ENCODE results near the gene LHFPL2.

Gene LHFPL2

DNA sequence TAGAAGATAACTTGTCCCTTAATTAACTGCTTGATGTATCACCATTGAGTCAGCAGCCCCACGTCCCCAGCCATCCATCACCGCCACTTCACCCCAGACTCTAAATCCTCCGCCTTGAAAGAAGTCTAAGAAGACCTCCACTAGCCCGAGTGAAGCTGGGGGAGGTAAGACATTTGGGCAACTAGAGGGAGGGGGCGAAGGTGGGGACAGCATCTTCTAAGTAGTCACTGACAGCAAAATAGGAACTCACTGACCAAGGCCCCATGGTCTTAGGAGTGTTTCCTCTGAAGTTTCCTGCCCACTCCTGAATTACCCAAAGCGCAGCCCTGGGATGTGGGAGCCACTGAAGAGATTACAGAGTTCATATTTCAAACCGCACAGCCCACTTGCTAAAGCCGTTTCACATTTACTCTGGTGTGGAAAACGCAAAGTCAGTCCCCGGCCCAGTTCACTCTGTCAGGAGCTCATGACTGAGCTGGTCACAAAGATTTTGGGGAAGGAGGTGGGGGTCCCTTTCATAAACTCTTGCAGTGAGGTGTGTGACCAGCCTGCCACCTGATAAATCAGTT is 107.4 kb downstream of the LHFPL2 start:
- no peak for DNase-seq

DNA sequence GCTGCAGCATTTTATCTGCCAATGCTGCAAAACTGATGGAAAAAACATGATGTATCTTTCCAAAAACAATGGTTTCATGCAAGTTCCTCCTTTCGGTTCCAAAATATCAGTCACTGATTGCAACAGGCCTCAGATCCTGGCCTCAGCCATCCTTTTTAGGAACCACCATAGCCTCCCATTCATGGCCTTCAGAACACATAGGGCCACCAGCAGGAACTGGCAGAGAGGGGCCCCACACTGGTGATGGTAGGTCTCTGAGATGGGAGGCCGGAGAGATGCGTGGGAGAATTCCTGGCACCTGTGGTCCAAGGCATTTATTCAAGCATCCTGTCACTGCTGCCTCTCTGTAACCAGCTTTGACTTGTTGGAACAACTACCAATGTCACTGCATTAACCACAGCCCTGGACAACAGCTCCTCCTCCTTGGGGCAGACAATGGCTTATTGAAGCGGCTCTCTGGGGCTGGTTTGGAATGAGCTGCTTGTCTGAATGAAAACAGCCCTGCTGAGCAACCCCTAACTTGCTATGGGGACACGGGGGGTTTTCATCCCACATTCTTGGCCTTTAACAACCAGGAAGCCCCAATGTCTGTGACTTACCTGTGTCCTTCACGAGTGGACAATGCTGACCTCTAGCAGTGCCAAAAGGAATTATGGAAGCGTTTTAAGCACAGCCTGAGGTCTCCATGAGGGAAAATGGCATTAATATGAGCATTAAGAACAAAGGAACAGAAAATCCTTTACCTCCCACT is 108.1 kb downstream of the LHFPL2 start:
- DNase-seq = no peak

DNA sequence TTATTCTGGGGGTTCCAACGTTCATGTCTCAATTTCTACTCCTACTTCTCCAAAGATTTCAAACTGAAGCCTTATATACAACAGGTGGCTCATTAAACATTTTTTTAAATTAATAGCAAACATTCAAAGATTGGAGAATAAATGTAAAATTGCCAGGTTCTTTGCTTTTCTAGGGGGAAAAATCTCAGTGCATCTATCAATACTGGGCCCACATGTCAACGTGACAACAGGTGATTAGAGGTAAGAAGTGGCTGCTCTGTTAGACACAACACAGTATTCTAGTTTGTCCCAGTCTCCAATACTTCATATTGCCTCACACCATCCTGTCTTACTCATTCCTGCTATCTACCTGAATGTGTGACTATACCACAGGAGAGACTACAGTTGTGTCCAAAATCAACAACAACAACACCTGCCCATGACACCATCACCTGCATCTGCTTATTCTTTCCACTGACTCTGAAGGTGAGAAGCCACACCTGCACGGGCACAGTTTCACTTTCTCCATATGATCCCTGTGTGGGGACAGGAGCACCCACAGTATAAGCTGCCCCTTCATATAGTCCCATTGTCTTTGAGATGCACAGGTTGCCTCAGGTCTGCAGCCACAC is 110.2 kb downstream of the LHFPL2 start:
- DNase-seq = no peak

DNA sequence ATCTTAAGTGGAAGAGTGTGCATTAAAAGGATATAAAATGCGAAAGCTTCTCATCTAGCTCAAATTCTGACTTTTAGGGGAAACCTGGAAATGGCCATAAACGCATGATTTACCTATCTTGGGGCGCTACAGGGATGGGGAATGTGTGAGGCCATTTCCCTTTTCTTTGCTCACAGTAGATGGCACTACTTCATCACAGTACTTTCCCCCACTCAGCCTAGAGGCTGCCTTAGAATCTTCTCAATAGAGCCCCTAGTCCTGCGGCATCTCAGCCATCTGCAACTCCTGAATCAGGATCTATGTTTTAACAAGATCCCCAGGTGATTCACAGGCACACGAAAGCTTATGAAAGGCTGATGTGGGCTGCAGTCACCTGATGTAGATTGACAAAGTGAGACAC is 110.8 kb downstream of the LHFPL2 start:
- DNase-seq = no peak

DNA sequence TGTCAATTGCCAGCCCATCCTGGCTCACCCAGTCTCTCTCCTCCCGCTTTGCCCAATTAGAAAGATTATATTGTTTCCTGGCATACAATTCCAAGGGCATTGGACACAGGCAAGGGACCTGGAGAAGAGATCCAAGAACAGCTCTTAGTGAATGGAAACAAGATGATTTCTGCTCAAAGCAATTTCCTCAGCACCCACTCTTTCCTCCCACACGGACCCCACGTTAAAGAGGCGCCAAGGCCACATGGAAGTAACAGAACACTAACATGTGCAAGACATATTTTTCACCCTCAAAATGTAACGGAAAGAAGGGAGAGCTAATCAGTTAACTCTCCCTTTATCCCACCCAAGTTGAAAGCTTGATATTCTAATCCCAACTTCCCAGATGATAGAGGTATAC is 111.2 kb downstream of the LHFPL2 start:
- no peak for DNase-seq

DNA sequence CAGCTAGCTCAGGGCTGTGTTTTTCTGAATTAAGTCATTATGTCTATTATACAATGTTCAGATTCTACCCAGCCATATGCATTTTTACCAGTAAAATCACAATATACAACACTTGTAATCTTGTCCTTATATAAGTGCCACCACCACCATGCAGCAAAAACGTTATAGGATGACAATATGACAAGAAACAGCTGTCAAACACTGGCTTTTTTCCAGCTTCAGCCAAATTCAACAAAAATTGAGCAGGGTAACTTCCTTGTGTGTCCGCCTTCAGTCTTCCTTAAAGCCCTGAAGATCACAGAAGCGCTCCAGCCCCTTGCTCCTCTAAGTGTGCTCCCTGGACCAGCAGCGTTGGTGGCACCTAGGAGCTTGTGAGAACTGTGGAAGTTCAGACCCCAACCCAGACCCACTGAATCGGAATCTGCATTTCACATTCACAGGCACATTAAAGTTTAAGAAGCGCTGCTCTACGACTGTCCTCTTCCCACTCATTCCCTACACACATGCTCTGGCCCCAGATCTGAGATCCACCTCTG is 111.8 kb downstream of the LHFPL2 start:
- DNase-seq = no peak

DNA sequence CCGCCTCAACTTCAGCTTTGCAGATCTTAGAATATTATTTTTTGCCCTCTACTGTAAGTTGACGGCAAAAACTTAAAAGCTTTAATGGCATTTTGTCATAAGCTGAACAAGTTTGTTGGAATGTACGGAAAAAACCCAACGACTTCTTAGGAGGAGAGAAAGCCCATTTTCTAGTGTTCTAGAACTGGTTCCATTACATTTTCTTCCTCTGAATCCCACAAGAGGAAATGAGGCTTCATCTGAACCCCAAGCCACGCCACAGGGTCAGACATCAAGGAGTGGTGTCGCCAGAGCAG is 113.7 kb downstream of the LHFPL2 start:
- no peak for DNase-seq

DNA sequence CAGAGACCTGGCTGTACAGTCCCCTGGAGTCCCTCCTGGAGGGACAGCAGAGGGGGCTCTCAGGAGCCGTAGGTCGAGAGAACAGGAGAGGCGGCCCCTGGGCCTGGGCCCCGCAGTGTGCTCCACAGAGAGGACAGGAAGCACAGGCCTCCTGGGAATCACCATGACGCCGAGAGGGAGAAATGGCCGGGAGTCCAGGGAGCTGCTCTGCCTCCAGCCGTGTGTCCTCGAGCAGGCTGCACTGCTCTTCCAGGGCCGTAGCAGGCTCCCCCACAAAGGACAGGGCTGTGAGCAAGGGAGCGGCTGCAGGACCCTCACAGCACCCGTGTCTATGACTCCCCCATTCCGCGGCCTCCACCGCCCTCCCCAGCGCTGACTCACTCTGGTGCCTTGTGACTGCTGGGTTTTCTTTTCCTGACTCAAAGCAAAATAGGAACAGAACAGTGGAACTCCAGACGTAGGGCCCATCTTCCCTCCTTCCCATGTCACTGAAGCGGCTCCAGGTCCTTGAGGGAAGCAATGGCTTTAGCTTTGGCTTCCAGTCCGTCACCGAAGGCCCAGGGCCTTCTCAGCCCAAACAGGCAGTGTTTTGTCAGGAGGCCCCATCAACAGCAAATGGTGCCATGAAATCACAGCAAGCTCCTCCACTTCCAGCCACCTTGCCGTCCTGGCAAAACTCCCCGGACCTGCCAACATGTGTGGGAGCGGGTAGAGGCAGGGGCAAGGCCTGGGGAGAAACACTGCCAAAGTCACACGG is 114.2 kb downstream of the LHFPL2 start:
- no peak for DNase-seq

DNA sequence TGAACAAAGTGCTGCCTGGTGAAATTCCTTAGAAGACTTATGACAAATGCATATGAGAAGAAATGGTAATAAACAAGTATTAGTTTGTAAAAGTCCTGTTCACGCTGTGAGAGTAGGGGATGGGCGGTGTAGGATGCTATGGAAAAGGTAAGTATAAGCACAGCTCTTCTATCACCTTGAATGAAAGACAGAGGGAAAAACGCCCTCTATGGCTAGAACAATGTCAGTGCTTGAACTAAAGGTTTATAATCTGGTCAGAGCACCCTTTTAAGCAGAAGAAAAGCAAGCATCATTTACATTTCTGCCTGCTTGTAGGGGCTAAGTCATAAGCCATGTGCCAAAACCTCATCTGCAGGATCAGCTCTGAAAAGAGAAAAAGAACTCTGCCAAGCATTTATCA is 115.2 kb downstream of the LHFPL2 start:
- DNase-seq = peak in 1 of 5 experiments; percentile 13

DNA sequence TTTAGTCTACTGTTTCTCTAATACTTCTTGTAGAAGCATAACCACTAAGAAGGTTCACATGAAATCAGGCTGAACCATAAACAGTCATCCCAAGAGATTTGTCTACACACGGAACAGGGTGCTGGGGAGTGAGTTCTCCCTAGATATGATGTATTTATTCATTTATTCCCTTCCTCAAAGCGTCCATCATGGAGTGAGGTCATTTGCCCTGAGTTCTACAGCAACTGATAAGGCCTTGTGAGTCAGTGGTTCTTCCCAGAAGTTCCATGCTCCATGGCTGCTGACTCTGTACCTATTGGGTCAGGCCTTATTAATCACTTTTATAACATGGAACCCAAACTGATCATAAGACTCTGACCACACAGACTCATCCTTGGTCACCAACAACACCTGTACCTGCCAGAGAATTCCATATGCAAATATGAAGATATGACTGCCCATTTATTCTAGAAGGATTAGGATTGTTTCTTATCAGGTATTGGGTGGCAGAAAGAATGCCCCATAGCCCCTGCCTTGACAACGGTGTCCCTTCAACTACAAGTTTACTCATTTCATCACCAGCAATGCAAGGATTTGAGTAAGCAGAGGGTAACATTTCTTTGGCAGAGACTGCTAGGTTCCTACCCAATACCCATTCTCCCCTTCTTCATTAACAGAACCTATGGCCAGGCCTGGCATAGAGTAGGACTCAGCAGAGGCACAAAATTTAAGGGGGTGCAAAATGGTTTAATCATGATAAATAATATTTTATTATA is 118.1 kb downstream of the LHFPL2 start:
- DNase-seq = peak in 1 of 5 experiments; percentile 17

DNA sequence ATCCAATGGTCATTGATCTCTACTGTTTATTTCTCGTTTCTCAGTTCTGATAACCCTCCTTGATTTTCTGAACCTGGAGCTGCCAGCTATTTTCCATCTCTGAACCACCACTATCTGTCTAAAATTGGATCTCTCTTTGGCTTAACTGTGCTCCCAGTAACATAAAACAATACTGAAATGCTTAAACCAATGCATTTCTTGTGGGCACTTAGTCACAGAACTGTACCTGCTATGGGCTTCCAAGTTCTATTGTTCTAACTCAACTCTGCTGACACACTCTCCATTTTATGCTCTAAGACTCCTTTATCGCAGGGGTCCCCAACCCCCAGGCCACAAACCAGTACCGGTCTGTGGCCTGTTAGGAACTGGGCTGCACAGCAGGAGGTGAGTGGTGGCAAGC is 120.6 kb downstream of the LHFPL2 start:
- no peak for DNase-seq

DNA sequence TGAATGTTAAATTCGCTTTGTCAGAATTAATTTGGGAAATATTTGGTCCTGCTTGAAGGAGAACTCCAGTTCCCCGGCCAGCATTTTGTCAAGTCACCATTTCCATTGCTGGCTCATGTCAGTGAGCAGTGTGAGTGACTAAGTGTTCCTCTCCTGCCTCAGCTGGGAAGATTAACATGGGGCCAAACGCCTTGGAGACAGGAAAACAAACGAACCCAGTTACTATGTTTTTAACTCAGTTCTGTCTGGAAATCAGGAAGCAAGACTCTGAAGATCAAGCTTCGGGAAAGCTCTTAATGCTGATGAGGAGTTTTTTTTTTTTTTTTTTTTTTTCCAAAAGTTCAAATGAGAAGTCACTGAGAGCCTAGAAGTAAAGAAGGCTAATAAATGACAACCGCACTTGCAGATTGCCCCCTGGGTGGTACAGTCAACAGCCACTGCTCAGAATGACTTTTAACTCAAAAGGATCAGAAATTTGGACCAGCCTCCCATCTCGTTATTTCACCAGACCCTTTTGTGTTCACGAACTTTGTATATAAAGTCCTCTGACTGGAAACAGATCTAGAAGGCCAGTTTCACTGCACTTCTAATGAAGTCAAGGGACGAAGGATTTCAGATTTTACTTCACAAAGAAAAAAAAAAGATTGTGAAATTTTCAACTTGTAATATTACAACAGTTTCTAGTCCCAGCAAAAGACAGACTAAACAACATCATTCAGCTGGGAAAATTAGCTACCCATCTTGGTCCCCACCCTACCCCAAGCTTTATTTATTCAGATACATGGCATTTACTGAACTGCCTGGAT is 121.3 kb downstream of the LHFPL2 start:
- DNase-seq = no peak

DNA sequence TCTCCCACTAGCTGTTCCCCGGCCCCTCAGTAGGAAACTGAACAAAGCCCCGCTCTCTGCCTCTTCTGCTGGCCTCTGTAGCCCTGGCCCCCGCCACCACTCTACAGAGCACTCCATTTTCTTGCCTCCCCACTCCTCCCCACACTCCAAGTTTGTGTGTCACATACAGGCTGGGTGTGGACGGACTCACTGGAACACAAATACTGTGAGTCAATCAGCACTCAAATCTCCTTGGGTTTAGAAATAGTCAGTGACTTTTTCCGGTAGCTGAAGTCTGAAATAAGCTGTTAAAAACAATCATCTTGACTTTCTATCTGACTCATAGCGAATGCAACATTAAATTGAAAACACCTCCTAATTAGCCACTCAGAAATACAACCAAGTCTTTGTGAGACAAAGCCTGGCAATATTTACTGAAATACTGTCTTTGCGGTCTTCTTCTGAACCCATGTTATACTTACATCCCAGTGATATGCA is 122.5 kb downstream of the LHFPL2 start:
- DNase-seq = peak in 1 of 5 experiments; percentile 78

DNA sequence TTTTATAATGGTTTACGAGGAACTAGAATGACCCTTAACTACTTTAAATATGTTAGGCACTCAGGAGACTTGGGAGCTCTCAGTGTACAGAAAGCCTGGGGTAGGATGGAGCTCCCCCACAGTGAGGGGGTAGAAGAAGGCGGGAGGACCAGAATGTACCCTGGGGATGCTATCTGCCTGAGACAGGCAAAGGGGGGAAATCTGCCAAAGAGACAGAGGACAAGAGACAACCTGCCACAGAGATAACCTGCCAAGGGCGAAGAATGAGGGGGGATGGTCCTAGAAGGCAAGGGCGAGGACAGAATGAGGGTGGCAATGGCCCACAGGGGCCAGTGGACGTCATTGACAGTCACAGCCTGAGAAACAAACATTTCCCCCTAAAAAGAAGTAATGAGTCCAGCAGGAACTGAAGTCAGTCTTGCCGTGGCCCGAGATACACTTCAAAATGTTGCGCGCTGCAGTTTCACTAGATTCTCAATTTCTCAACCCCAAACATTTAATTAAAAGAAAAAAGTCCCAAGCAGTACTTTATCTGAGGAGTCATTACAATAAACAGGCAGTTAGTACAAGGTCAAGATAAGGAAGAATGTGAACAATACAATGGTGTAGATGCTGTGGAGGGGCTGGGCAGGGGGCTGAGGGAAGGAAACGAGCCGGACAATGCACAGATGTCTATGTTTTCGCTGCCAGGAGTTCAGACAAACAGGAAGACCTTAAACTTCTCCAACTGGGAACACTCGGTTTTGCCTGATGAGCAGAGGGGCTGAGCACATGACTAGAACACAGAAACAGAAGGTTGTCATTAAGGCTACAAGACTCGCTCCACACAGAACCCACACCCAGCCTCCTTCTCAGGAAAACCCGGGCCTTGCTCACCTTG is 125.0 kb downstream of the LHFPL2 start:
- DNase-seq = no peak

DNA sequence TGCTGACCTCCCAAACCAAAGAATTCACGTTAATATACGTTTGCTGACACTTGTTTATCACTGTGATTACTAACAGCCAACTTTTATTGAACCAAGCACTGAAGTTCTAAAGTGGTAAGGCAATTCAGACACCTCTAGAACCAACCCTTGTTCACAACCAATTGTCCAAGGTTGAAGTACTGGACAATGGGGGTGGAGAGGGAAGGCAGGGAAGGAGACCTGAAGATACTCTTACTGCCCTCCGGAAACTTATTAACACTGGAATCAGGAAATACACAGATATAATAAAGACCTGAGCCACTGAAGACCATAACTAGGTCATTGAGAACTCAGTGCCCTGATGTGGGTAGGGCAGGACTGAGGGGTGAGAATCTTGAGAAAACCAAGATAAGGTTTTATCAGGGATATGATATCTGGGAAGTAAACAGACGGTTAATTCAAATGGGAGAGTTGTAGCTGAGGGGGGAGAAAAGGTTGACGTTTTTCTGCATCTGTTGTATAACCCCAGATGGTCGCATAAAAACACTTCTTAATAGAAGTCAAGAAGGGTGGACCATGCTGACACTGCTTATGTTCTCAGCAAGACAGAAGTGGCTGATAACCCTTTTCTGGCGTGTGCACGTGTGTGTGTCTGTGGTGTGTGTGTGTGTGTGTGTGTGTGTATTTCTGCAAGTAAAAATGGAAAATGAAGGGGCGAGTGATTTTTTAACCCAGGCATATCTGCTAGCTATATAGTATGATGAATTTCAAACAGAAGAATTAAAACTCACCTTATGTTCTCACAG is 125.9 kb downstream of the LHFPL2 start:
- DNase-seq = no peak

DNA sequence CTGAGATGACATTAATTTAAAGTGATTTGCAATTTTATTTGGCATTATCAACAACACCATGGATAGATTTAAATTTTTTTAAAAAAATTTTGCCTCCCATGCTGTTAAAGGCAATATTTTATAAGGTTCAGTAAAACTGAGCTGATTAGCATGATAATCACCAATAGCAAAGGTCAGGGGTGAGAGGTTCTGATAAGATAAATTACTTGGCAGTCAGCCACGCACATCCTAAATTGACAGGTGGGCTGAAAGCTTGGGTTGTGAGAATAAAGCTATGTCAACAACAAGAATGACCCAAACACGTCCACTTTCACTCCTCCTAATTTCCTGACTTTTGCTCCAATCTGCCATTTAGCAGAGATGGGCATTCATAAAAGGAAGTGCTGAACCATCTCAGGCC is 127.1 kb downstream of the LHFPL2 start:
- no peak for DNase-seq

DNA sequence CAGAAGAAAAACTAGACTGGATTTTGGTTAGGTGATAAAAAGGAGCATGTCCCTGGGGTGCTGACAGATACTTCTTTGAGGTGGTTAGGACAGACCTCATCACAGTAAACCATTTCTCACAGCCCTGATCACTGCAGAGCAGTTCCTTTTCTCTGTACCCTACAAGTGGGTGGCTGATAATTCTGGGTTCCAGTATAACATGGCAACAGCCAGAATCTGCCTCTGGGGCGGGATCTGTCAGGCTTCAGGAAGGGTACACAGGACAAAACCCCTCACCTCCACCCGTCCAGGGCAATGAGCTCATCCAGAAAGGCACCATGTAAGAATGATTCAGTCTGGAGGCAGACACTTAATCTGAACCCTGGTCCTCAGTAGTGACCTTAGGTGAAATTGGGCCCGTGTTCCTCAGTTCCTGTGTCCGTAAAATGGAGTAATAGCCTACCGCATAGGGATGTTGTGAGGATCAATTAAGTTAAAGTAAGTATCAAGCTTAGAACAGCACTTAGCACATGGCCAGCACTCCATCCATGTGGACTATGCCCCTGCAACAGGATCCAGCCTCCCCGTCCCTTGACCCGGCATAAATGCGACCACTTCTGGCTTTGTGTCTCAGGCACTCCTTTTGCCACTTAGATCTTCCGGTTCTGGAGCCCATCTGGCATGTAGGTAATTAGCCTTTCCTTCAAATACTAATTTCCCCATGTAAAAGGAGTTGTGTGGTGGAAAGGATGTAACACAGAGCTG is 129.2 kb downstream of the LHFPL2 start:
- DNase-seq = no peak

DNA sequence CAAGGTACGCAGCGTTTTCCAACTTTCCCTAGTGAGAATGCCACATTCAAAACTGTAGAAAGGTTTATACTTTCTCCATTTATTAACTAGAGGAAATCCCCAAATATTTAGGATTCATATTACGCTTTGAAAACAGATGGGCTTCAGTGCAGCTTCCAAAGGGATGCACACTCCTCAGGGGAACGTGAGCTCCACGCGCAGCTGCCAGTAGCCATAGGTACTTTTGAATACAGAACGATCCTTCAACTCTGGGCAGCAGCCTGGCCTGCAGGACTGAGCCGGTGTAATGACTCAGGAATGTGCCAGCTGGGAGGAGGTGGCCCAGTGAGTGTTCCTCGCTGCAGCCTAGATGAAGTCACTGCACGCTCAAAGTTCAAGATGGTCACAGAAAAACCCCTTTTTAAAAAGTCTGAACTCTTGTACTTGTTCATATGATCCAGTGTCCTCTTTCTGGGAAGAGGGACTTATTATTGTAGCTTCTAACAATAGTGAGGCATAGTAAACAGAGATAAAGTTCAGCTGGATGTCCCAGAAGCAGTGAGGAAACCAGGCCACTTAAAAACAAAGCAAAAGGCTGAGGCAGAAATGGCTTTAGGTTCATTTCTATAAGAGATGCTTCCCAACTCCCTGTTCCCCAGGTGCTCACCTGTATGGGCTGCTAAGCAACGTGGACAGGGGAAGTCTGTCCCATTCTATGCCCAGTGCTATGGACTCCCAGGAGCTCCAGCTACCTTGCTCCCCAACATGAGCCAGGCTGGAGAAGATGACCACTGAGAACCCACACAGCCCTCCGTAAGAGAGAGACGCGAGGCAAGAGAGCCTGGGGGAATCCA is 130.0 kb downstream of the LHFPL2 start:
- no peak for DNase-seq

Measured in T-helper 2 cell (primary cell).